NT2/D1 (cell line): ENCODE measurements around the gene TUBA1C.

ENCODE experiments used
- DNase-seq: peaks from one replicate; pipeline ENCODE4 v3.0.0-alpha.2; 2011; ENCODE audit warnings: low read depth, low spot score
- H3K27me3 ChIP-seq: 2 replicates; pipeline ENCODE4 v1.6.0; 2011; ENCODE audit warnings: mild to moderate bottlenecking; ENCODE audit not compliant: insufficient read length, insufficient read depth
- H3K36me3 ChIP-seq: 2 replicates; pipeline ENCODE4 v1.6.1; 2011; ENCODE audit warnings: mild to moderate bottlenecking, low read length, mixed read lengths; ENCODE audit not compliant: insufficient read depth, insufficient read length
- H3K4me1 ChIP-seq: 2 replicates; pipeline ENCODE4 v1.5.1; 2011; ENCODE audit not compliant: insufficient read depth, insufficient read length
- H3K4me3 ChIP-seq: 2 replicates; pipeline ENCODE4 v1.5.1; 2011; ENCODE audit warnings: low read depth; ENCODE audit not compliant: insufficient read length
- H3K9ac ChIP-seq: 2 replicates; pipeline ENCODE4 v1.6.0; 2011; ENCODE audit warnings: low read depth; ENCODE audit not compliant: insufficient read length
- H3K9me3 ChIP-seq: 2 replicates; pipeline ENCODE4 v1.5.1; 2011; ENCODE audit warnings: mild to moderate bottlenecking, low read length; ENCODE audit not compliant: insufficient read depth
- SUZ12 ChIP-seq: IDR thresholded peaks from 2 replicates; pipeline ENCODE4 v1.6.1; 2011; ENCODE audit not compliant: insufficient read length, insufficient read depth; ENCODE audit errors: extremely low read depth
- YY1 ChIP-seq: IDR thresholded peaks from 2 replicates; pipeline ENCODE4 v1.6.1; 2011; ENCODE audit not compliant: insufficient read length, insufficient read depth
- ZNF274 ChIP-seq: IDR thresholded peaks from 2 replicates; pipeline ENCODE4 v1.6.1; 2011; ENCODE audit warnings: mild to moderate bottlenecking, low read depth, low read length

Gene TUBA1C

DNA sequence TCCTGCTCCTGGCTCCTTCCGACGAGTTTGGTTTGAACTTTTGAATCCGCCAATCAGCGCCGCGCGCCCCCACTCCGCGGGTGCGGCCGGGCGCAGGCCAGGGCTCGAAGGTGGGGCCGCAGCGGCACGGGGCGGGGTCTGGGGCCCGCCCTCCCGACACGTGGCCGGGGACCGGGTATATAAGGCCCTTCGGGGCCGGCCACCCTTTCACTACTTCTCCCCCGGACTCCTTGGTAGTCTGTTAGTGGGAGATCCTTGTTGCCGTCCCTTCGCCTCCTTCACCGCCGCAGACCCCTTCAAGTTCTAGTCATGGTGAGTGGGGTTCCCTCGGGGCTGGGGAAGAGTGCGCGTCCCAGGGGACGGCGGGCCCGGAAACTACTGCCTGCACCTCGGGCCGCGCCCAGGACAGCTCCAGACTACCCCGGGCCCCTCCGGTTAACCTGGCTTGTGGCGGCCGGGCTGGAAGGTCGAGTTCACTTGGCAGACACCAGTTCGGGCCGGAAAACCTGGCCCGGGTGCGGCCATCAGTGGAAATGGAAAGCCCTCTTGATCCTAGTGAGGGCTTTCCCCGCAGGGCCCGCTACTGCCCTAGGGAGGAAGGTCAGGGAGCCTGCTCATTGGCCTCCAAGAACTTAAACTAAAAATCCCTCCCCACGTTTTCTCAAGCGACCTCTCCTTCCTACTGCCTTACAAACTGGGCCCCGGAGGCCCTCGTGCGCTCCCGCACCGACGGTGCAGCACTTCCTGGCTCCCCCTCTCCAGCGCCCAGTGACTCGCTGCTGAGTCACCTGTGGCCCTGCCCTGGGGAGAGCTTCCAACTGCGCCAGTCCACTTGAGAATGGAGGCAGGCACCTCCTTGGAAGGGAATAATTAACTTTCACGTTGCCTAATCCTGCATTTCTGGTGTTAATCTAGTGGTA lies at the start of gene TUBA1C:
TSS of gene TUBA1C (plus strand) at position 210 of the 920 bp plus-strand sequence. CDS start at position 310, 100 bp downstream.
- H3K9ac ChIP-seq, result peak within 1 kb of the TSS; percentile 100
- H3K36me3 ChIP-seq, result peaks cover 47% of the 10 kb centered on the region
- peak; percentile 92 for DNase-seq
- H3K4me3 ChIP-seq, result peak within 1 kb of the TSS; percentile 99
- peaks cover 2% of the 10 kb centered on the region for H3K4me1 ChIP-seq
- TF ChIP-seq ZNF274 (no peak), YY1 (no peak), SUZ12 (no peak)
- H3K9me3 ChIP-seq, result no peaks in the 10 kb centered on the region
- no peaks in the 10 kb centered on the region for H3K27me3 ChIP-seq

DNA sequence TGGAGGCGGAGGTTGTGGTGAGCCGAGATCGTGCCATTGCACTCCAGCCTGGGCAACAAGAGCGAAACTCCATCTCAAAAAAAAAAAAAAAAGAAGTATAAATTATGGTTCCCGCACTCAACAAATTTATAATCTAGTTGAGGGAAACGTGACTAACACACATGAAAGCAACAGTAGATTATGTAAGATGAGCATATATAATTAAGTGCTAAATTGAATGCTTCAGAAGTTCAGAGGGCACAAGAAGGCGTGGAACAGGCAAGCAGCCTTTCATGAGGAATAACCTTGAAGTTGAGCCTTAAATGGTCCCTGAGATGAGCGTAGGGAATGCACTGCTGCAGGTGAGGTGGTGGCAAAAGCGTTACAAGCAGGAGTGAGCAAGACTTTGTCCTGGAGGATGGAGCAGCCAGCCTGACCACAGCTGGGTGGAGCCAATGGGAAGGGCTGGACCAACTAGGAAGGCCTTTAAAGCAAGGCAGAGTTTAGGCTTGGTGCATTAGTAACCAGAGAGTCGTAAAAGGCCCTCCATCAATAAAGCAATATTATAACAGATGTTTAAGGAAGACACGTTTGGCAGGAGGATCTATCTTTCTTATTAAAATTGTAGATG lies 45.4 kb upstream of the TUBA1C start:
- H3K27me3 ChIP-seq, result no peaks in the 10 kb centered on the region

DNA sequence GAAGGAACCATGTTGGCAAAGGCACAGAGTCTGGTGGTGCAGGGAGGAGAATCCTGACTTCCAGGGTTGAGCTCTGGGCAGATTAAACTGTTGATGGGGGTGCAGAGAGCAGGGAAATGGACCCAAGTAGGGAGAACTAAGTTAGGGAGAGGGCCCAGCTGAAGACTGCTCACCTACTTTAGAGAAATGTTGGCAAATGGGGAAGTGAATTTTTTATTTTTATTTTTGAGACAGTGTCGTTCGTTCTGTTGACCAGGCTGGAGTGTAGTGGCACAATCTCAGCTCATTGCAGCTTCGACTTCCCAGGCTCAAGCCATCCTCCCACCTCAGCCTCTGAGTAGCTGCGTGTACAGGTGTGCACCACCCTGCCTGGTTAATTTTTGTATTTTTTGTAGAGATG lies 43.9 kb upstream of the TUBA1C start:
- no peak overlapping the region for H3K9ac ChIP-seq
- H3K27me3 ChIP-seq, result no peaks in the 10 kb centered on the region
- no peak overlapping the region for H3K4me3 ChIP-seq
- no peaks in the 10 kb centered on the region for H3K36me3 ChIP-seq
- TF ChIP-seq ZNF274 (no peak), SUZ12 (no peak), YY1 (no peak)
- no peaks in the 10 kb centered on the region for H3K9me3 ChIP-seq
- no peak for DNase-seq
- peaks cover 6% of the 10 kb centered on the region for H3K4me1 ChIP-seq

More for the DNA sequence above, 45.4 kb upstream of the TUBA1C start:
- Histone ChIP-seq H3K9me3 (no peaks in the 10 kb centered on the region), H3K4me1 (peaks cover 8% of the 10 kb centered on the region), H3K9ac (no peak overlapping the region), H3K36me3 (no peaks in the 10 kb centered on the region), H3K4me3 (no peak overlapping the region)
- no peak for DNase-seq
- TF ChIP-seq ZNF274 (no peak), YY1 (no peak), SUZ12 (no peak)

DNA sequence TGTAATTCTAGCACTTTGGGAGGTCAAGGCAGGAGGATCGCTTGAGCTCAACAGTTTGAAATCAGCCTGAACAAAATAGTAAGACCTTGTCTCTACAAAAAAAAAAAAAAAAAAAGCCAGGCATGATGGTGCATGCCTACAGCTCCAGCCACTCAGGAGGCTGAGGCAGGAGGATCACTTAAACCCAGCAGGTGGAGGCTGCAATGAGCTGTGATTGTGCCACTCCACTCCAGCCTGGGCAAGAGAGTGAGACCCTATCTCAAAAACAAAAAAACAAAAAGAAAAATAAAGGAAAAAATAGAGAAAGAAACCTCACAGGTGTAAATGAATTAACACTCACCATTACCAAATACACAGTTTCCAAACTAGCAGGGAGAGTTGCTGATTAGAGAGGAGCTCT lies 41.8 kb upstream of the TUBA1C start:
- Histone ChIP-seq H3K36me3 (no peaks in the 10 kb centered on the region), H3K9me3 (no peaks in the 10 kb centered on the region), H3K4me3 (no peak overlapping the region), H3K9ac (no peak overlapping the region), H3K4me1 (peaks cover 3% of the 10 kb centered on the region), H3K27me3 (no peaks in the 10 kb centered on the region)
- TF ChIP-seq SUZ12, result no peak
- TF ChIP-seq ZNF274, result no peak
- no peak for TF ChIP-seq YY1
- no peak for DNase-seq

DNA sequence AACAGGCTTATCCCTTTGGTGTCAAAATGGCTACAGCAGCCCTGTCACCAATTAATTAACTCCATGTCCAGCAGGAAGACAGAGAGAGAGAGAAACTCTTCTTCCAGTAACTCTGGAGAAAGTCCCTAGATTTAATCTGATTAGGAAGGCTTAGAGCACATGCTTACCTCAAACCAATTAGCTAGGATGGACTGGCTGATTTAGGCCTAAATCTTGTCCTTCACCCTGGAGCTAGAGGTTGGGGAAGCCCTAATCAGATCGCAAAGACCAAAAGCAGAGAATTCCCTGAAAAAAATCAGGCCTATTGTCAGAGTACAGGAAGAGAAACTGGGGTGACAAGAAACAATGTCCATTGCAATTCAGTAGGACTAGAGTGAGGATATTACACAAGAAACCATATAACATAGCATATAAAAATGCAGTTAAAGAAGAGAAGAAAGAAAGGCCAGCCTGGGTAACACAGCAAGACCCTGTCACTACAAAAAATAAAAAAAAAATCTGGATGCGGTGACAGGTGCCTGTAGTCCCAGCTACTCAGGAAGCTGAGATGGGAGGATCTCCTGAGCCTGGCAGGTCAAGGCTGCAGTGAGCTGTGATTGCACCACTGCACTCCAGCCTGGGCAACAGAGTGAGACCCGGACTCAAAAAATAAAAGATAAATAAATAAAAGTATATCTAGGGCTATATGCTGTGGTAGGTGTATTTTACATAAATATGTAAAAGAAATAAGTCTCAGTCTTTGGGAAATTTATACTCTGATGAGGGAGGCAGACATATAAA lies 41.1 kb upstream of the TUBA1C start:
- no peak overlapping the region for H3K4me3 ChIP-seq
- no peaks in the 10 kb centered on the region for H3K9me3 ChIP-seq

DNA sequence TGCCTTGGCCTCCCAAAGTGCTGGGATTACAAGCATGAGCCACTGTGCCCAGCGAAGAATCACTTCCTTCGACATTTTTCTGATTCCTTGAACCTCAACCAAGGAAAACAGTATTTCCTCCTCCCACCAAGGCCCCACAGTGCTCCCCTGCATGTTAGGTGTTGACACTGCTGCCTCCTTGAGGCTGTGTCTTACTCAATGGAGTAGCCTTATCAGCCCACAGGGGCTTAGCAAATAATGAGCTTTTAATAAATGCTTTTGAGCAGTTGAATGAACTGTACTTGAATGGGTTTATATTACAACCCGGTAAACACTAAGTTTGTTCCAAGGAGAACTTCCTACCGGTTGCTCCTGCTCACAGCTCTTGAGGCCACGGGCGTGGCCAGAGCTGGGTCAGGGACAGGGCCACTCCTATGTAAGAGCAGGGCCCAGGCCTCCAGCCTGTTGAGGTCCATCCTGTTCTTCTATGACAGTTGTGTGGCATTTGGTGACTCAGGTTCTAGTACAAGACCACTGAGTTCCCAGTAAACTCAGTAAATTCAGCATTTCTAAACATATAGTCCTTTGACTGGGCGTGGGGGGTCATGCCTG lies 39.2 kb upstream of the TUBA1C start:
- H3K9me3 ChIP-seq, result no peaks in the 10 kb centered on the region
- no peak overlapping the region for H3K4me3 ChIP-seq
- no peaks in the 10 kb centered on the region for H3K36me3 ChIP-seq
- DNase-seq, result no peak
- H3K4me1 ChIP-seq, result no peaks in the 10 kb centered on the region
- H3K27me3 ChIP-seq, result no peaks in the 10 kb centered on the region
- no peak for TF ChIP-seq SUZ12
- no peak for TF ChIP-seq YY1
- TF ChIP-seq ZNF274, result no peak
- H3K9ac ChIP-seq, result no peak overlapping the region

More for the DNA sequence above, 41.1 kb upstream of the TUBA1C start:
- no peak for DNase-seq
- TF ChIP-seq YY1 (no peak), SUZ12 (no peak), ZNF274 (no peak)
- H3K36me3 ChIP-seq, result no peaks in the 10 kb centered on the region
- H3K4me1 ChIP-seq, result peaks cover 3% of the 10 kb centered on the region
- H3K27me3 ChIP-seq, result no peaks in the 10 kb centered on the region
- H3K9ac ChIP-seq, result no peak overlapping the region
